GM06990 (cell line): Measurements from ENCODE around the gene KCNIP1.

Experiments used
- DNase-seq: peaks from one replicate; pipeline ENCODE4 v3.0.0-alpha.2; 2011; ENCODE audit not compliant: insufficient read length; ENCODE audit errors: extremely low read depth
- H3K27me3 ChIP-seq: replicated peaks from 2 replicates; pipeline ENCODE4 v1.6.0; 2011; ENCODE audit warnings: low read length; ENCODE audit not compliant: control insufficient read depth, insufficient read depth
- H3K36me3 ChIP-seq: 2 replicates; pipeline ENCODE4 v1.5.1; 2011; ENCODE audit warnings: low read length; ENCODE audit not compliant: control insufficient read depth, insufficient read depth
- H3K4me3 ChIP-seq: replicated peaks from 2 replicates; pipeline ENCODE4 v1.5.1; 2011; ENCODE audit warnings: low read depth, mild to moderate bottlenecking, control low read depth, low read length
- TF ChIP-seq, protein P1 (sequence below): IDR thresholded peaks from 2 replicates; pipeline ENCODE4 v1.5.1; 2011; ENCODE audit warnings: low read length, control low read depth, mild to moderate bottlenecking, inconsistent platforms; ENCODE audit not compliant: insufficient read depth, poor library complexity, severe bottlenecking

KCNIP1 gene

DNA sequence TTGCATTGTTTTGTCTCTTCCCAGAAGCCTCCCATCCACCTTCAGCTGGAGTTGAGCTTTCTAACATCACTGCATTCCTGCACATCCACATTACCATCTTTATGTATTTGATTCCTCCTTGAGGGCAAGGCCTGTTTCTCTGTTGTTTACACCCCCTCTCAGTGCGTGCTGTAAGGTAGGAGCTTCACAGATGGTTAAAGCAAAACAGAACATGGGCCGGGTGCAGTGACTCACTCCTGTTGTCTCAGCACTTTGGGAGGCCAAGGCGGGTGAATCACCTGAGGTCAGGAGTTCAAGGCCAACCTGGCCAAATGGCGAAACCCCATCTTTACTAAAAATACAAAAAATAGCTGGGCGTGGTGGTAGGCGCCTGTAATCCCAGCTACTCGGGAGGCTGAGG lies 110.9 kb downstream of the KCNIP1 start:
- no peak for DNase-seq
- H3K27me3 ChIP-seq: no peaks in the 10 kb centered on the region; the same call in 1 of the 2 replicates
- no peaks in the 10 kb centered on the region for H3K36me3 ChIP-seq
- TF ChIP-seq, protein P1, sequence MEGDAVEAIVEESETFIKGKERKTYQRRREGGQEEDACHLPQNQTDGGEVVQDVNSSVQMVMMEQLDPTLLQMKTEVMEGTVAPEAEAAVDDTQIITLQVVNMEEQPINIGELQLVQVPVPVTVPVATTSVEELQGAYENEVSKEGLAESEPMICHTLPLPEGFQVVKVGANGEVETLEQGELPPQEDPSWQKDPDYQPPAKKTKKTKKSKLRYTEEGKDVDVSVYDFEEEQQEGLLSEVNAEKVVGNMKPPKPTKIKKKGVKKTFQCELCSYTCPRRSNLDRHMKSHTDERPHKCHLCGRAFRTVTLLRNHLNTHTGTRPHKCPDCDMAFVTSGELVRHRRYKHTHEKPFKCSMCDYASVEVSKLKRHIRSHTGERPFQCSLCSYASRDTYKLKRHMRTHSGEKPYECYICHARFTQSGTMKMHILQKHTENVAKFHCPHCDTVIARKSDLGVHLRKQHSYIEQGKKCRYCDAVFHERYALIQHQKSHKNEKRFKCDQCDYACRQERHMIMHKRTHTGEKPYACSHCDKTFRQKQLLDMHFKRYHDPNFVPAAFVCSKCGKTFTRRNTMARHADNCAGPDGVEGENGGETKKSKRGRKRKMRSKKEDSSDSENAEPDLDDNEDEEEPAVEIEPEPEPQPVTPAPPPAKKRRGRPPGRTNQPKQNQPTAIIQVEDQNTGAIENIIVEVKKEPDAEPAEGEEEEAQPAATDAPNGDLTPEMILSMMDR: no peak
- no peak overlapping the region for H3K4me3 ChIP-seq

DNA sequence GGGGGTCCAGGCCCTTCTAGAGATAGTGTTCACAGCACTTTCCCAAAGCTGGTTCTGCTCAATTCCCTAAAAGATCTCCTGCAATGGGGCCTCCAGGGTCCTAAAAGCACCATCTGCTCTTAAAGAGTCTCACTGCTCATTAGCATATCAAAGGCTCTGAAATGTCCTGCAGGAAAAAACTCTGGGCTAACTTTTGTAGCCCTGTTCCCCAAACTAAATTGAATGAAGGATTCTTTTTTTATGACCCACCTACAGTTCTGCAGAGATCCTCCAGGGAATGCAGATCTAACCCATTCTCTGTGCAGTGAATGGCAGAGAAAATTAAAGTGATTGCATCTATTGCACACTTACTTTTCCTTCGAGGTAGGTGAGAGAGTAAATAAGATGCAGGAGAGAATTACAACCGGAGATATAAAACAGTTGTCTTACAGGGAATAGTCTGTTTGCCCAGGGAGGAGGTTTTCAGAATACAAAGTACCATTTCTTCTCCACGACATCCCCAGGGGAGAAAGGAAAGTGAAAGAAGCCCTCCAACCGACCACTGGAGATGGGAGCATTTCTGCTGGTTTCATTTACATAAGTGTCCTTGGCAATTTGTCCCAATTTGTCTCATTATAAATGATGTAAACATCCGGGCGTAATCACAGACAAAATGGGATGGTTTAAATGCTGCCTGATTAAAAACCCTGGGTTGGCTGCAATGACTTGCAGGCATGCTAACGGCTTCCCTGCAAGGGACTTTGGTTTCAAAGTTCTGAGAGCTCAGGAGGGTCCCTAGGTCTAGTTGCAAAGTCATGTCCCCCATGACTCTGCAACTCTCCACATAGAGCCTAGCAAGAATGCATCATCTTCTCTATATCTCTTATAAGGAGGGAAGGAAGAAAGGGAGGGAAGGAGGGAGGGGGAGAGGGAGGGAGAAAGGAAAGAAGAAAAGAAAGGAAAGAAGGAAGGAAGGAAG lies 114.0 kb downstream of the KCNIP1 start:
- Histone ChIP-seq H3K36me3 (no peaks in the 10 kb centered on the region), H3K27me3 (no peaks in the 10 kb centered on the region; the same call in 1 of the 2 replicates), H3K4me3 (no peak overlapping the region)
- DNase-seq: no peak
- TF ChIP-seq, protein P1: no peak

DNA sequence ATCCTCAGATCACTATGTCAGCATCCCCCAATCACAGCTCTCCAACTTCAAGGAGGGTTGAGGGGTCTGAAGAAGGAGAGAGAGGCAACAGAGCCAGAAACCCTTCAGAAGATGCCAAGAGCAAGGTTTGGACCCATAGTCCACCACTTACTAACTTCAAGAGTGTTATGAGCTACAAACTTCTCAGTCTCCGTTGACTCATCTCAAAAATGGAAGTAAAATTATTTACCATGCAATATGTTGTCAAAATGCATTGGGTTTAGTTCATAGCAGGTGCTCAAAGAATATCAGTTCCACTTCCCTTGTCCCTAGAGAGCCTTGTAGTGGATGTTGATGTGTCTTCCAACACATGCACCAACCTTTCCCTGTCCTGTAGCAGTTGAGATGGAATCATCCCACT lies 116.0 kb downstream of the KCNIP1 start:
- Histone ChIP-seq H3K36me3 (no peaks in the 10 kb centered on the region), H3K4me3 (no peak overlapping the region), H3K27me3 (no peaks in the 10 kb centered on the region; the same call in 1 of the 2 replicates)
- TF ChIP-seq, protein P1: no peak
- DNase-seq: no peak

DNA sequence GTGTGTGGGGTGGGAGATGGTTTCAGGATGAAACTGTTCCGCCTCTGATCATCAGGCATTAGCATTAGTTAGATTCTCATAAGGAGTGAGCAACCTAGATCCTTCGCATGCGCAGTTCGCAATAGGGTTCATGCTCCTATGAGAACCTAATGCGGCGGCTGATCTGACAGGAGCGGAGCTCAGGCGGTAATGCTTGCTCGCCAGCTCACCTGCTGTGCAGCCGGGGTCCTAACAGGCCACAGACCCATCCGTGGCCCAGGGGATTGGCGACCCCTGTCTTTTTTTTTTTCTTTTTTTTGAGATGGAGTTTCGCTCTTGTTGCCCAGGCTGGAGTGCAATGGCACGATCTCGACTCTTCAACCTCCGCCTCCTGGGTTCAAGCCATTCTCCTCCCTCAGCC lies 119.1 kb downstream of the KCNIP1 start:
- Histone ChIP-seq H3K4me3 (no peak overlapping the region), H3K27me3 (no peaks in the 10 kb centered on the region; the same call in 1 of the 2 replicates), H3K36me3 (no peaks in the 10 kb centered on the region)
- no peak for DNase-seq
- TF ChIP-seq, protein P1: no peak

DNA sequence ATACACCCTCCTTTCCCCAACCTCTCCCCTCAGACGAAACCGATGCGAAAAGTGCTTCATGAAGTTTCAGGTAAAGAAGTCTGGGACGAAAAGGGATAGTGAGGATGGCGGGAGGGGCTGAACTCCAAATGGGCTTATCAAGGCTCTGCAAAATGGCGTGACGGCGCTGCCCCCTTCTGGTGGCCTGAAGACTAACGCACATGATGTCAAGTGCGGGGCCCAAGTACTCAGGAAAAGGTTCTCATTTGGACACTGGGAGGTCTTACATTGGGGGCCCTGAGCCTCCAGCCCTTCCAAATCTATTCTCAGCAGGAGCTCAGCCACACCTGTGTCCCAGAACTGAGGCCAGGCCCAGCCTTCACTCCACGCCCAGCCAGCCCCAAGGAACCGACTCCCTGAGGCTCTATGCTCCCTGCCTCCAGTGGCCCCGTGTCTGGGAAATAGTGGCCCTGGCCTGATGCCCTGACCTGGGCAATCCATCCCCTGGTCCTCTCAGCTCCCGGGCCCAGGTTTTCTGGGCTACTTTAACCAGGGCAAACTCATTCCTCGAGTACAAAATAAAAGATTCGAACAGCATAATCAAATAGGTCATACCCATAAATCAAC lies 119.9 kb downstream of the KCNIP1 start:
- no peak overlapping the region for H3K4me3 ChIP-seq
- peak; percentile 18 for DNase-seq
- H3K36me3 ChIP-seq: no peaks in the 10 kb centered on the region
- TF ChIP-seq, protein P1: peak; percentile 64
- H3K27me3 ChIP-seq: no peaks in the 10 kb centered on the region; the same call in 1 of the 2 replicates
